IMR-90 (cell line): ENCODE data around the gene GALNT16.

ENCODE experiments used
- CEBPB ChIP-seq: IDR thresholded peaks from 2 replicates; pipeline ENCODE4 v1.6.1; 2012; ENCODE audit warnings: low read depth, low read length, improper control_type of control experiment
- CHD1 ChIP-seq: IDR thresholded peaks from 2 replicates; pipeline ENCODE4 v1.6.1; 2012; ENCODE audit warnings: low read depth, low read length, improper control_type of control experiment
- NFE2L2 ChIP-seq: fragments of 150-350 bp; IDR thresholded peaks from 2 replicates; pipeline ENCODE4 v1.6.1; 2016; ENCODE audit warnings: low read depth, mild to moderate bottlenecking, low read length
- POLR2A ChIP-seq: IDR thresholded peaks from 2 replicates; pipeline ENCODE4 v1.6.1; 2012; ENCODE audit warnings: mild to moderate bottlenecking, low read depth, low read length
- RAD21 ChIP-seq: IDR thresholded peaks from 2 replicates; pipeline ENCODE4 v1.6.1; 2012; ENCODE audit warnings: low read length, improper control_type of control experiment
- RFX5 ChIP-seq: IDR thresholded peaks from 2 replicates; pipeline ENCODE4 v1.8.0; 2012; ENCODE audit warnings: low read depth, mild to moderate bottlenecking, low read length, moderate library complexity
- SMC3 ChIP-seq: fragments of 150-350 bp; IDR thresholded peaks from 2 replicates; pipeline ENCODE4 v1.6.1; 2016; ENCODE audit warnings: low read depth, mild to moderate bottlenecking, antibody characterized with exemption, low read length, moderate library complexity
- TF ChIP-seq, protein P1 (sequence below): conservative IDR thresholded peaks from 2 replicates; pipeline ENCODE4 v1.5.1; 2012; ENCODE audit warnings: mild to moderate bottlenecking, low read depth, low read length, improper control_type of control experiment
- TF ChIP-seq, protein P2 (sequence below): fragments of 150-350 bp; IDR thresholded peaks from 2 replicates; pipeline ENCODE4 v1.6.1; 2017; ENCODE audit warnings: mild to moderate bottlenecking, antibody characterized with exemption, low read length, low read depth

DNA sequence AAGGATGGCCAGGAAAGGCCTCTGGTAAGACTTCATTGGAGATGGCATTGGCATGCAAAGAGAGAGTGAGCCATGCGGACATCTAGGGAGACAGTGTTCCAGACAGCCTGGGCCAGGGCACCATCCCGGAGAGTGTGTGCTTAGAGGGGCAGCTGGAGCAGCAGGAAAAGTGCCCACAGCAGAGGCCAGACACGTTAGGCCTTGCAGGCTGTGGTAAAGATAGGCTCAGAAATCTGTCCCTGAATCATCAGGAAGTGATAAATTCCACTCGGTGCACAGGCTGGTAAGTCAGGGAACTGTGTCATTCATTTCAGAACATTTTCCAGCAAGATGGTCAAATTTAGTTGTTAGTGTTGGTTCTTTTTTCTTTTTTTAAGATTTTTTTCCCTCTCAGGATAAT, 8.8 kb downstream of the GALNT16 start:
- no peak for TF ChIP-seq RFX5
- TF ChIP-seq, protein P1, sequence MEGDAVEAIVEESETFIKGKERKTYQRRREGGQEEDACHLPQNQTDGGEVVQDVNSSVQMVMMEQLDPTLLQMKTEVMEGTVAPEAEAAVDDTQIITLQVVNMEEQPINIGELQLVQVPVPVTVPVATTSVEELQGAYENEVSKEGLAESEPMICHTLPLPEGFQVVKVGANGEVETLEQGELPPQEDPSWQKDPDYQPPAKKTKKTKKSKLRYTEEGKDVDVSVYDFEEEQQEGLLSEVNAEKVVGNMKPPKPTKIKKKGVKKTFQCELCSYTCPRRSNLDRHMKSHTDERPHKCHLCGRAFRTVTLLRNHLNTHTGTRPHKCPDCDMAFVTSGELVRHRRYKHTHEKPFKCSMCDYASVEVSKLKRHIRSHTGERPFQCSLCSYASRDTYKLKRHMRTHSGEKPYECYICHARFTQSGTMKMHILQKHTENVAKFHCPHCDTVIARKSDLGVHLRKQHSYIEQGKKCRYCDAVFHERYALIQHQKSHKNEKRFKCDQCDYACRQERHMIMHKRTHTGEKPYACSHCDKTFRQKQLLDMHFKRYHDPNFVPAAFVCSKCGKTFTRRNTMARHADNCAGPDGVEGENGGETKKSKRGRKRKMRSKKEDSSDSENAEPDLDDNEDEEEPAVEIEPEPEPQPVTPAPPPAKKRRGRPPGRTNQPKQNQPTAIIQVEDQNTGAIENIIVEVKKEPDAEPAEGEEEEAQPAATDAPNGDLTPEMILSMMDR = no peak
- TF ChIP-seq SMC3 = no peak
- TF ChIP-seq POLR2A = no peak
- TF ChIP-seq NFE2L2 = no peak
- TF ChIP-seq, protein P2, sequence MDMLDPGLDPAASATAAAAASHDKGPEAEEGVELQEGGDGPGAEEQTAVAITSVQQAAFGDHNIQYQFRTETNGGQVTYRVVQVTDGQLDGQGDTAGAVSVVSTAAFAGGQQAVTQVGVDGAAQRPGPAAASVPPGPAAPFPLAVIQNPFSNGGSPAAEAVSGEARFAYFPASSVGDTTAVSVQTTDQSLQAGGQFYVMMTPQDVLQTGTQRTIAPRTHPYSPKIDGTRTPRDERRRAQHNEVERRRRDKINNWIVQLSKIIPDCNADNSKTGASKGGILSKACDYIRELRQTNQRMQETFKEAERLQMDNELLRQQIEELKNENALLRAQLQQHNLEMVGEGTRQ = no peak
- TF ChIP-seq CEBPB = no peak
- TF ChIP-seq RAD21 = no peak
- no peak for TF ChIP-seq CHD1
